Hematopoietic multipotent progenitor cell (in vitro differentiated cells): ENCODE results near the gene RNF114. TPM values are rescaled to one million over a fixed set of nuclear protein-coding genes. Genes with fewer than 3 reads are reported as not detected.
"Not testable (repeated sequence)": the region's sequence is repeated elsewhere in the genome, so short reads cannot be mapped to it uniquely, and the experiment has no call there.

Experiments used
- DNase-seq, 3 donors: peaks; one replicate each; pipeline ENCODE4 v3.0.0-alpha.2; 2011 to 2015; ENCODE audit warnings: low read depth in 2 of 3, low spot score in 2 of 3
- total RNA-seq: library from RNA; depleted of rRNA; stranded (reverse); fragments of >200 nt; gene quantifications from one replicate; pipeline ENCODE4 v1.2.3, GENCODE V29; 2012

The RNF114 gene
- total RNA-seq = 239 TPM

- DNase-seq = peak; percentile 82 to 93 (median 89)
Measured at GRCh38 chr20:49936153-49937026, at the start of gene RNF114. TSS of gene RNF114 (plus strand) at chr20:49936397. CDS start at chr20:49936413, 16 bp downstream.

GRCh38 chr20:49886571-49887213 lies 49.5 kb upstream of the RNF114 start:
- DNase-seq = no peak

- DNase-seq = no peak
Measured at GRCh38 chr20:49887251-49888211, 48.7 kb upstream of the RNF114 start.

GRCh38 chr20:49888212-49889000 lies 47.8 kb upstream of the RNF114 start:
- peak; percentile 41 to 69 (median 51) for DNase-seq

- DNase-seq = no peak
Measured at GRCh38 chr20:49889001-49889934, 46.9 kb upstream of the RNF114 start.

- DNase-seq = no peak
Measured at GRCh38 chr20:49889935-49890333, 46.3 kb upstream of the RNF114 start.

GRCh38 chr20:49890471-49891361 lies 45.5 kb upstream of the RNF114 start:
- peak in 1 of 3 donors; percentile 17 for DNase-seq

GRCh38 chr20:49891476-49892110 lies 44.6 kb upstream of the RNF114 start:
- no peak for DNase-seq

- DNase-seq = no peak
Measured at GRCh38 chr20:49892260-49892659, 43.9 kb upstream of the RNF114 start.

- DNase-seq = no peak
Measured at GRCh38 chr20:49892817-49893216, 43.4 kb upstream of the RNF114 start.

GRCh38 chr20:49893242-49894072 lies 42.7 kb upstream of the RNF114 start:
- DNase-seq = no peak

- DNase-seq = no peak
Measured at GRCh38 chr20:49894073-49894470, 42.1 kb upstream of the RNF114 start.

GRCh38 chr20:49895474-49896093 lies 40.6 kb upstream of the RNF114 start:
- DNase-seq = not testable (repeated sequence)

GRCh38 chr20:49896204-49896603 lies 40.0 kb upstream of the RNF114 start:
- no peak for DNase-seq

GRCh38 chr20:49899541-49900383 lies 36.4 kb upstream of the RNF114 start:
- DNase-seq = no peak
